A673 (cell line): ENCODE data around the gene SPDYE4. TPM values are rescaled to one million over a fixed set of nuclear protein-coding genes. Genes with fewer than 3 reads are reported as not detected.

Experiments used
- BruUV-seq: library from RNA; stranded (reverse); fragments of 400-500 nt; replicated peaks from 2 replicates; lab custom pipeline; 2021; lab: Mats Ljungman, UMichigan
- CTCF ChIA-PET: fragments of 300-600 bp; sonication (Branson Sonifier 250); formaldehyde crosslinking; loops from one replicate; lab custom pipeline; 2022; ENCODE audit warnings: antibody characterized with exemption; lab: Charles Lee
- POLR2A ChIA-PET: fragments of 300-600 bp; sonication (Branson Sonifier 250); formaldehyde crosslinking; loops from one replicate; lab custom pipeline; 2022; ENCODE audit warnings: antibody characterized with exemption; ENCODE audit not compliant: low non-redundant PET; lab: Charles Lee
- DNase-seq: peaks from one replicate; pipeline ENCODE4 v3.0.0-alpha.2; 2015; ENCODE audit warnings: low spot score
- H3K27ac ChIP-seq: fragments of 200-600 bp; sonication (generic); 2 replicates; pipeline ENCODE4 v1.5.1; 2016; ENCODE audit warnings: mixed run types, low read depth, mild to moderate bottlenecking, mixed read lengths, antibody characterized with exemption, low read length; ENCODE audit not compliant: poor library complexity, severe bottlenecking
- H3K27me3 ChIP-seq: fragments of 200-600 bp; sonication (generic); replicated peaks from 2 replicates; pipeline ENCODE4 v1.6.1; 2017; ENCODE audit warnings: mixed run types, low read depth, mild to moderate bottlenecking, mixed read lengths, antibody characterized with exemption, low read length; ENCODE audit not compliant: insufficient read depth, poor library complexity
- H3K36me3 ChIP-seq: fragments of 200-600 bp; sonication (generic); 2 replicates; pipeline ENCODE4 v1.6.1; 2016; ENCODE audit warnings: mixed run types, mild to moderate bottlenecking, mixed read lengths, antibody characterized with exemption, low read length; ENCODE audit not compliant: insufficient read depth, poor library complexity, severe bottlenecking
- H3K4me1 ChIP-seq: fragments of 200-600 bp; sonication (generic); 2 replicates; pipeline ENCODE4 v1.6.1; 2017; ENCODE audit warnings: mixed run types, mild to moderate bottlenecking, mixed read lengths, antibody characterized with exemption, low read length; ENCODE audit not compliant: insufficient read depth, poor library complexity, severe bottlenecking
- H3K4me3 ChIP-seq: fragments of 200-600 bp; sonication (generic); 2 replicates; pipeline ENCODE4 v1.5.1; 2016; ENCODE audit warnings: low read depth, mixed run types, mild to moderate bottlenecking, mixed read lengths, low read length; ENCODE audit not compliant: poor library complexity, severe bottlenecking
- H3K9me3 ChIP-seq: fragments of 200-600 bp; sonication (generic); 2 replicates; pipeline ENCODE4 v1.6.1; 2016; ENCODE audit warnings: mixed run types, low read depth, mild to moderate bottlenecking, mixed read lengths, antibody characterized with exemption, low read length; ENCODE audit not compliant: poor library complexity, severe bottlenecking
- CTCF ChIP-seq: fragments of 300-800, 200-600 bp; sonication (generic); conservative IDR thresholded peaks from 2 replicates; pipeline ENCODE4 v1.5.1; 2017; ENCODE audit warnings: low read depth, mild to moderate bottlenecking, antibody characterized with exemption, low read length, moderate library complexity, mixed read lengths
- EZH2 ChIP-seq: fragments of 200-600 bp; sonication (generic); IDR thresholded peaks from 2 replicates; pipeline ENCODE4 v1.6.1; 2017; ENCODE audit warnings: borderline replicate concordance, low read depth, mild to moderate bottlenecking, mixed read lengths, antibody characterized with exemption, low read length; ENCODE audit not compliant: poor library complexity, severe bottlenecking
- intact Hi-C: fragments of 100-400 bp; cut with micrococcal nuclease; formaldehyde crosslinking; loops from one replicate; pipeline ENCODE4 v1.10.0; 2022; ENCODE audit not compliant: unreplicated experiment
- total RNA-seq: library from RNA; stranded (reverse); gene quantifications from 2 replicates; pipeline ENCODE4 v1.2.3, GENCODE V29; 2021

Gene SPDYE4
- total RNA-seq, 1 experiment from 2014 or later, result not detected

DNA sequence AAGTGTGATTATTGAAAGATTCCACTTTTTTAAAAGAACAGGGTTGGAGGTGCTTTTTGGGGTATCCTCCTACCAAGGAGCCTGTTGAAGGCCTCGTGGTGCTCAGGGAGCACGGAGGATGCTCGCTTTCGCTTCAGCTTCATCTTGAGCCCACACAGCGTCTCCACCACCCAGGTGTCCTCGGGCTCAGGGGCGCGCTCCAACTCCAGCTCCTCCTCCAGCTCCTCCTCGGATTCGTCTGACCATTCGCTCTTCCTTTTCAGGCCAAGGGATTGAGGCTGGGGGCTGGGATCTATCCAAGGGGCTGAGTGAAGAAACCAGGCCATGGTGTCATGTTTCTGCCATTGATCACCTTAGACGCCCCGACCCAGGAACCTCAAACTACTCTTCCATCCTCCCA lies 1.2 kb downstream of the SPDYE4 start:
- Histone ChIP-seq H3K36me3 (no peaks in the 10 kb centered on the region), H3K9me3 (no peaks in the 10 kb centered on the region), H3K4me1 (no peaks in the 10 kb centered on the region), H3K27me3 (no peaks in the 10 kb centered on the region), H3K4me3 (no peak overlapping the region), H3K27ac (no peak overlapping the region)
- no peak for DNase-seq
- CTCF ChIA-PET, result no interaction called here
- intact Hi-C loops, result loop anchor here (10.0 kb wide), 1 partner anchor 768 kb away; no protein-coding TSS in a partner anchor
- BruUV-seq, result no TSS peak
- TF ChIP-seq EZH2 (no peak), CTCF (no peak)
- POLR2A ChIA-PET, result no interaction called here

DNA sequence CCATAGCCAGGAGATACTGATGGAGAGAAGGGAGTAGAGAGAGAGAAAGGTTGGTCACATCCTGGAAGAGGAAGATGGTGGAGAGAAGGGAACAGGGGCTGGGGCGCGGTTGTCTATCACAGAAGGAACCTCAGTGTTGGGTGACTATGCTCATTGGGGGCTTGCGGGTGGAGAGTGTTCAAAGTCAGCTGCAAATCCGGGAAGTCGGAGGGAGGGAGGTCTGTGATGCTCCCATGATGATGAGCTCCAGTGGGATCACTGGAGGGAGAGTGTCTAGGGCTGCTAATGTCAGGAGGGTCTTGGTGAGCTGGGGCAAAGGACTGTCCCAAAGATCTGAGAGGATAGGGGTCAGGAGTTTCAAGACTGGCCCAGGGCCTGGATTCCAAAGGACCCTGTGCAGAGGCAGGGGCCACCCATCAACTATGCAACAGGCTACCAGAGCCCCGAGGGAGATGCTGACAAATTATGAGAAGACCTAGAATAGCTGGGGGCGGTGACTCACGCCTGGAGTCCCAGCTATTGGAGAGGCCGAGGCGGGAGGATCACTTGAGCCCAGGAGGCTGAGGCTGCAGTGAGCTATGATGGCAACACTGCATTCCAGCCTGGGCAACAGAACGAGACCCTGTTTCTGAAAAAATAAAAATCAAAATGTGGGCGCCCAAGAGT lies 2.6 kb downstream of the SPDYE4 start:
- Histone ChIP-seq H3K36me3 (no peaks in the 10 kb centered on the region), H3K4me1 (no peaks in the 10 kb centered on the region), H3K27ac (no peak overlapping the region), H3K27me3 (no peaks in the 10 kb centered on the region), H3K9me3 (no peaks in the 10 kb centered on the region), H3K4me3 (no peak overlapping the region)
- no TSS peak for BruUV-seq
- no peak for TF ChIP-seq CTCF
- TF ChIP-seq EZH2, result no peak
- CTCF ChIA-PET, result no interaction called here
- DNase-seq, result no peak
- POLR2A ChIA-PET, result no interaction called here
- intact Hi-C loops, result loop anchor here (10.0 kb wide), 1 partner anchor 769 kb away; no protein-coding TSS in a partner anchor

DNA sequence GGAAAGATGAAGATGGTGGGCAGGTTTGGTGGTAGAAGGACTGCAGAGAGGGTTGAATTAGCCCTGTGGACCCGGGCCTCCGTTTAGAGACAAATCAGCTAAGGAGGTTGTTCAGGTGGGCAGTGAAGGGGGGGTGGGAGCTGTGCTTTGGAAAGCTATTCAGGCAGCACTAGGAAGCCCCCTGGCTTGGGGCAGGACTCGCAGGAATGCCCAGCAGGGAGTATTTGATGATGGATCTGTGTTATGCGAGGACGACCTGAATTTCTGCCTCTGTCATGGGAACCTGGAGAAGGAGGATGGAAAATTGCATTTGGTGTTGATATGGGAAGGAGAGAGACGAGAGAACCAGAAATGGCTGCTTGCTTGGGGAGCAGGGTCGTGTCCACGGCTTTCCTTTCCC lies 3.5 kb downstream of the SPDYE4 start:
- intact Hi-C loops, result loop anchor here (5.0 to 10.0 kb wide), 3 partner anchors 32 to 770 kb away; no protein-coding TSS in a partner anchor
- H3K27me3 ChIP-seq, result no peaks in the 10 kb centered on the region
- CTCF ChIA-PET, result no interaction called here

More for the DNA sequence above, 3.5 kb downstream of the SPDYE4 start:
- BruUV-seq, result no TSS peak
- no peak for DNase-seq
- H3K9me3 ChIP-seq, result no peaks in the 10 kb centered on the region
- TF ChIP-seq CTCF, result no peak
- H3K4me3 ChIP-seq, result no peak overlapping the region
- H3K36me3 ChIP-seq, result no peaks in the 10 kb centered on the region
- POLR2A ChIA-PET, result no interaction called here
- no peaks in the 10 kb centered on the region for H3K4me1 ChIP-seq
- no peak overlapping the region for H3K27ac ChIP-seq
